Adrenal gland (tissue), 12 donors: ENCODE measurements around the gene PRODH. TPM values are rescaled to one million over a fixed set of nuclear protein-coding genes. Genes with fewer than 3 reads are reported as not detected.
"Not testable (repeated sequence)": the region's sequence is repeated elsewhere in the genome, so short reads cannot be mapped to it uniquely, and the experiment has no call there.

ENCODE experiments used
- DNase-seq, 7 donors: peaks; one replicate each; pipeline ENCODE4 v3.0.0-alpha.2; 2019 to 2020
- H3K27ac ChIP-seq, 5 donors: fragments of 200-600 bp; sonication (generic) in 4 of 5; 1 replicate in 3 of 5; 2 replicates in 2 of 5; pipeline versions ENCODE4 v1.5.1 to v1.8.0; 2016 to 2020; ENCODE audit warnings: mild to moderate bottlenecking in 1 of 5
- H3K27me3 ChIP-seq: fragments of 200-600 bp; 2 replicates; pipeline ENCODE4 v1.8.0; 2021
- H3K36me3 ChIP-seq, 2 donors: fragments of 200-600 bp; replicated peaks in 1 of 2; 1 replicate in 1 of 2; 2 replicates in 1 of 2; pipeline versions ENCODE4 v1.5.1 to v1.8.0; 2018 to 2022
- H3K4me1 ChIP-seq, 2 donors: fragments of 200-600 bp; replicated peaks in 1 of 2; 1 replicate in 1 of 2; 2 replicates in 1 of 2; pipeline versions ENCODE4 v1.5.1 to v1.8.0; 2018 to 2021
- H3K4me3 ChIP-seq, 4 donors: fragments of 200-600 bp; sonication (generic) in 3 of 4; one replicate each; pipeline ENCODE4 v1.5.1; 2016 to 2018
- H3K9me3 ChIP-seq, 3 donors: fragments of 200-600 bp; sonication (generic) in 1 of 3; replicated peaks in 1 of 3; 1 replicate in 2 of 3; 2 replicates in 1 of 3; pipeline versions ENCODE4 v1.5.1 to v1.8.0; 2016 to 2021
- CTCF ChIP-seq, 6 experiments: fragments of 450-650 bp in 4 of 6; fragments of 200-600 bp in 2 of 6; sonication (generic) in 1 of 6; IDR thresholded peaks; 1 replicate in 5 of 6; 2 replicates in 1 of 6; pipeline versions ENCODE4 v1.5.1 to v1.8.0; 2016 to 2021; ENCODE audit warnings: antibody characterized with exemption in 6 of 6, mild to moderate bottlenecking in 2 of 6, moderate library complexity in 1 of 6
- POLR2A ChIP-seq, 2 donors: fragments of 450-650 bp; IDR thresholded peaks; one replicate each; pipeline ENCODE4 v1.6.1; 2017; ENCODE audit warnings: antibody characterized with exemption in 2 of 2, mild to moderate bottlenecking in 2 of 2, moderate library complexity in 1 of 2
- whole genome bisulfite sequencing, 4 donors: extraction: QIAGEN DNeasy Blood & Tissue Kit in 2 of 4; methylation state at CpG; one replicate each; pipeline versions ENCODE4 v1.1.5 to v1.1.7; 2013 to 2017; 5-methylcytosine and 5-hydroxymethylcytosine counted together
- intact Hi-C, 2 donors: fragments of 100-400 bp; cut with DNase I; formaldehyde crosslinking; loops; one replicate each; pipeline versions ENCODE4 v1.14.1 to v1.15.0; 2022 to 2023
- polyA plus RNA-seq, 3 donors: library from polyadenylated mRNA; stranded (reverse); fragments of 200-250 nt in 2 of 3; fragments of 350-450 nt in 1 of 3; fragmentation: Illumina TruSeq in 1 of 3; extraction: RNeasy Lipid Tissue Mini Kit (QIAGEN cat#74804) in 1 of 3; gene quantifications; one replicate each; pipeline ENCODE4 v1.2.3, GENCODE V29; 2013 to 2014
- total RNA-seq, 9 donors: library from RNA; depleted of rRNA in 4 of 9; stranded (reverse); fragments of >200 nt in 4 of 9; fragments of 120-200 nt in 1 of 9; fragmentation: NEBNext Ultra II Directional in 1 of 9; extraction: Animal tissue kit (Norgen Biotek cat#: 25700) in 1 of 9; gene quantifications; one replicate each; pipeline versions ENCODE4 v1.1.0 to v1.2.4, GENCODE V29; 2013 to 2023
- donor health status: healthy with polysubstance abuse.
- donor health status: Bipolar disorder and iron deficiency.
- donor health status: DM: yes; HTN: yes; CAD: no.
- donor health status: DM: no; HTN: no; CAD: no.
- donor health status: DM: no; HTN: no; CAD: no.
- donor health status: DM: yes; HTN: yes; CAD: no.

PRODH gene
- total and polyA plus RNA-seq, 12 donors: 0.28 to 2.7 (median 1.0) TPM; not detected in 4

DNA sequence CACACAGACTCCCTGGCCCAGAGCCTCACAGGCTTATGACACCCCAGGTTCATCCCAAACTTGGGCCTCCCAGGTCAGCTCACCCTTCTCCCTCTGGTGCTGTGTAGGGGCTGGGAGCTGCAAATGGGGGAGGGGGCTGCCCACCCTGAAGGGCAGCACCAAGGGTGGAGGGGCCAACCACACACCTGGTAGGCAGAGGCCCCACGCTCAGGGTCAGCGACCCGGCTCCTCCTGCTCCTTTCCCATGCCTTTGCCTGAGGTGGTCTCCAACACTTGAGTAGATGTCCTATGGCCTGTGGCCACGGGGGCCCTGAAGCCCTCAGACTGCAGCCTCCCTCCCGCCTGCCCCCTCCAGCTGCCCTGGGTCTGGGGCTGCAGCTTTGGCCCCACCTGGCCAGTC lies 26.5 kb downstream of the PRODH start:
- Histone ChIP-seq H3K27me3 (no peaks in the 10 kb centered on the region), H3K36me3 (no peaks in the 10 kb centered on the region), H3K4me1 (no peaks in the 10 kb centered on the region), H3K27ac (no peak overlapping the region), H3K4me3 (no peak overlapping the region), H3K9me3 (no peaks in the 10 kb centered on the region)
- DNase-seq: peak in 1 of 7 donors; percentile 12
- WGBS, 4 donors: 97% methylated on average over 3 of the region's 5 CpGs; no CpG with 5 or more reads in 3 of the 4 donors
- intact Hi-C loops: no loop called here
- TF ChIP-seq POLR2A (IDR thresholded peaks at IDR 0.05) (no peak), CTCF (IDR thresholded peaks at IDR 0.05) (no peak)

- no peaks in the 10 kb centered on the region for H3K36me3 ChIP-seq
- WGBS, 4 donors: 72% methylated on average over 6 of the region's 13 CpGs; no CpG with 5 or more reads in 3 of the 4 donors
- no peak for TF ChIP-seq CTCF (IDR thresholded peaks at IDR 0.05)
- TF ChIP-seq POLR2A (IDR thresholded peaks at IDR 0.05): no peak
- intact Hi-C loops: no loop called here
- no peaks in the 10 kb centered on the region for H3K27me3 ChIP-seq
- no peak overlapping the region for H3K4me3 ChIP-seq
- H3K4me1 ChIP-seq: no peaks in the 10 kb centered on the region
- H3K9me3 ChIP-seq: no peaks in the 10 kb centered on the region
- DNase-seq: peak in 1 of 7 donors; percentile 17
- no peak overlapping the region for H3K27ac ChIP-seq
Measured at GRCh38 chr22:18906896-18907295, 29.2 kb downstream of the PRODH start.

- H3K4me3 ChIP-seq, H3K27ac ChIP-seq, H3K4me1 ChIP-seq, H3K36me3 ChIP-seq, DNase-seq, H3K27me3 ChIP-seq, H3K9me3 ChIP-seq, intact Hi-C loops: not testable (repeated sequence)
- WGBS, 4 donors: no CpG with 5 or more reads among the region's 36 CpGs
Measured at GRCh38 chr22:18906410-18906745, 29.7 kb downstream of the PRODH start.

DNA sequence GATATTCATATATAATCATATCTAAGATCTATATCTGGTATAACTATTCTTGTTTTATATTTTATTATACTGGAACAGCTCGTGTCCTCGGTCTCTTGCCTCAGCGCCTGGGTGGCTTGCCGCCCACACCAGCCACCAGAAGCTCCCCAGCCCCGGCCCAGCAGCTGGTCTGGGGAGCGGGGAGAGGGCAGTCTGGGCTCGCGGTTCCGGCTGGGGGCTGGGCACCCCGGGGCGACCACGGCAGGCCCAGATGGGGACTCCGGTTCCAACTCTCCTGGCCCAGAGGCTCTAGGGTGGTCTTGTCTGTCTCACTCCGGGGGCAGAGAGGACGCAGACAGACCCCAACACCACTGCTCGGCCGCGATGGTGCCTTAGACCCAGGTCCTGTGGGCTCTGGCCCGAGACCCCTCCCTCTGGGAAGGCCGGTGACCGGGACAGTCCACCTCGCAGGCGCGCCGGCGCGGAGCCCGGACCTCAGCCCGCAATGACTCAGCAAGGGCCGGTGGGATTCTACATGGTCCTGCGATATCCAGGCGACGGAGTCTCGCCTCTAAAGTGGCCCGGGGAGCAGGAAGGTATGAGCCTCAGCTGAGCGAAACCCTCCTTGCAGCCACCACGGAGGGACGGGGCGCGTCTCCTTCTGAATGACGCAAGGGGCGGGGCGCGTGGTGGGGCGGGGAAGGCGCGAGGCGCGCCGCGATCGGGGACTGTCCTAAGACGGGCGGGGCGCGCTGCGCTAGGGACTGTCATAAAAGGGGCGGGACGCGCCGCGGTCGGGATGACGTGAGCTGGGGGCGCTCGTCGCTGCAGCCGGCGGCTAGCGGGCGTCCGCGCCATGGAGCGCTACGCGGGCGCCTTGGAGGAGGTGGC lies 30.3 kb downstream of the PRODH start, which contains the start of gene DGCR6:
Gene DGCR6, plus strand, starts transcription at position 781 of the 870 bp plus-strand sequence. Its CDS starts 55 bp downstream, at position 836.
- no peaks in the 10 kb centered on the region for H3K9me3 ChIP-seq
- intact Hi-C loops: no loop called here
- no peaks in the 10 kb centered on the region for H3K27me3 ChIP-seq
- H3K4me1 ChIP-seq: no peaks in the 10 kb centered on the region
- 12% methylated on average over 6 of the region's 77 CpGs; no CpG with 5 or more reads in 3 of the 4 donors for WGBS, 4 donors
- no peak for TF ChIP-seq CTCF (IDR thresholded peaks at IDR 0.05)
- no peak for TF ChIP-seq POLR2A (IDR thresholded peaks at IDR 0.05)
- peak in 1 of 7 donors; percentile 3 for DNase-seq
- no peaks in the 10 kb centered on the region for H3K36me3 ChIP-seq
- H3K4me3 ChIP-seq: no peak within 1 kb of the TSS
- peak within 1 kb of the TSS in 1 of 5 donors; percentile 40 for H3K27ac ChIP-seq

DNA sequence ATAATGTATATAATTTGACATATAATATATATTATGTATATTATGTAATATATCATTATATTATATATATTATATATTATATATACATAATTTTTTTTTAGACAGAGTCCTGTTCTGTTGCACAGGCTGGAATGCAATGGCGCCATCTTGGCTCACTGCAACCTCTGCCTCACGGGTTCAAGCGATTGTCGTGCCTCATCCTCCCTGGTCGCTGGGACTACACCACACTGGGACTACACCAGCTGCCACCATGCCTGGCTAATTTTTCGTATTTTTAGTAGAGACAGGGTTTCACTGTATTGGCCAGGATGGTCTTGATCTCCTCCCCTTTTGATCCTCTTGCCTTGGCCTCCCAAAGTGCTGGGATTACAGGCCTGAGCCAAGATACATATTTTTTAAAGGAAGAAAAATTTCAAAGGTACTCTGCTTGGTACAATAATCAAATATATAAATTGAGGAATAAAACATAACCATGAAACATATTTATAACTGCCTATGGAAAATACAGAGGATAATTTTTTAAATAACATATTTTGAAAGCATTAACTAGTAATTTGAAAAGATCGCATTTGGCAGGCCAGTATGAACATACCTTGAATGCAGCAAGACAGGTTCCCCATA lies 39.9 kb downstream of the PRODH start:
- H3K4me1 ChIP-seq, H3K9me3 ChIP-seq, H3K4me3 ChIP-seq, intact Hi-C loops, H3K36me3 ChIP-seq, H3K27me3 ChIP-seq, H3K27ac ChIP-seq: not testable (repeated sequence)
- DNase-seq: peak in 5 of 7 donors; percentile 11 to 59 (median 46)
- WGBS, 4 donors: 72 to 100% (median 90%) methylated on average over 3 to 6 of the region's 7 CpGs

- intact Hi-C loops, H3K36me3 ChIP-seq, H3K27ac ChIP-seq, H3K4me1 ChIP-seq, DNase-seq, H3K9me3 ChIP-seq, H3K27me3 ChIP-seq, H3K4me3 ChIP-seq: not testable (repeated sequence)
- no CpG with 5 or more reads among the region's 4 CpGs for WGBS, 4 donors
Measured at GRCh38 chr22:18893775-18894174, 42.3 kb downstream of the PRODH start.

DNA sequence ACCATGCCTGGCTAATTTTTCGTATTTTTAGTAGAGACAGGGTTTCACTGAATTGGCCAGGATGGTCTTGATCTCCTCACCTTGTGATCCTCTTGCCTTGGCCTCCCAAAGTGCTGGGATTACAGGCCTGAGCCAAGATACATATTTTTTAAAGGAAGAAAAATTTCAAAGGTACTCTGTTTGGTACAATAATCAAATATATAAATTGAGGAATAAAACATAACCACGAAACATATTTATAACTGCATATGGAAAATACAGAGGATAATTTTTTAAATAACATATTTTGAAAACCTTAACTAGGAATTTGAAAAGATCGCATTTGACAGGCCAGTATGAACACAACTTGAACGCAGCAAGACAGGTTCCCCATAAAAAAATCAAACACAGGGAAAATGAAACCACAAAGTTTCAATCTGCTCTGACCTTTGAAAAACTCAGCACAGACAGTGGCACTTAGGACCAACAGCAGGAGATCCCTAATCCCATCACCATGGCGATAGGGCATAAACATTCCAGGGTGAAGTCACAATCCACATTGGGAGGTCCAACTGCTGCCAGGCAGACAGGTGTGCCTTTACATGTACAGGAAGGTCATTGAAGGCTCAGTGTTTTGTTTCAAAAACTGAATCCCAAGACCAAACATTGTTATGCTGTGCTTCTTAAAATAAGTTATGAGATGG lies 45.4 kb downstream of the PRODH start:
- intact Hi-C loops: not testable (repeated sequence)
- WGBS, 4 donors: 88 to 100% methylated on average over 1 of the region's 5 CpGs; no CpG with 5 or more reads in 2 of the 4 donors

More for the DNA sequence above, 45.4 kb downstream of the PRODH start:
- H3K36me3 ChIP-seq, H3K9me3 ChIP-seq, H3K27ac ChIP-seq, H3K4me1 ChIP-seq, DNase-seq, H3K27me3 ChIP-seq, H3K4me3 ChIP-seq: not testable (repeated sequence)
